Fibroblast of pulmonary artery (primary cell): ENCODE results near the gene C19orf38.
A peak's percentile ranks its signal among the peaks of the same experiment; 100 is the strongest.
"Not testable (repeated sequence)": the region's sequence is repeated elsewhere in the genome, so short reads cannot be mapped to it uniquely, and the experiment has no call there.

Source experiments
- DNase-seq: peaks from one replicate; pipeline ENCODE4 v3.0.0-alpha.2; 2010; ENCODE audit warnings: low read depth
- H3K4me3 ChIP-seq: replicated peaks from 2 replicates; pipeline ENCODE4 v1.5.1; 2011; ENCODE audit warnings: low read depth, mild to moderate bottlenecking, control low read depth, low read length, moderate library complexity
- TF ChIP-seq, protein P1 (sequence below): IDR thresholded peaks from 2 replicates; pipeline ENCODE4 v1.5.1; 2011; ENCODE audit warnings: mild to moderate bottlenecking, control low read depth, low read length, inconsistent platforms; ENCODE audit errors: missing control alignments

The C19orf38 gene

DNA sequence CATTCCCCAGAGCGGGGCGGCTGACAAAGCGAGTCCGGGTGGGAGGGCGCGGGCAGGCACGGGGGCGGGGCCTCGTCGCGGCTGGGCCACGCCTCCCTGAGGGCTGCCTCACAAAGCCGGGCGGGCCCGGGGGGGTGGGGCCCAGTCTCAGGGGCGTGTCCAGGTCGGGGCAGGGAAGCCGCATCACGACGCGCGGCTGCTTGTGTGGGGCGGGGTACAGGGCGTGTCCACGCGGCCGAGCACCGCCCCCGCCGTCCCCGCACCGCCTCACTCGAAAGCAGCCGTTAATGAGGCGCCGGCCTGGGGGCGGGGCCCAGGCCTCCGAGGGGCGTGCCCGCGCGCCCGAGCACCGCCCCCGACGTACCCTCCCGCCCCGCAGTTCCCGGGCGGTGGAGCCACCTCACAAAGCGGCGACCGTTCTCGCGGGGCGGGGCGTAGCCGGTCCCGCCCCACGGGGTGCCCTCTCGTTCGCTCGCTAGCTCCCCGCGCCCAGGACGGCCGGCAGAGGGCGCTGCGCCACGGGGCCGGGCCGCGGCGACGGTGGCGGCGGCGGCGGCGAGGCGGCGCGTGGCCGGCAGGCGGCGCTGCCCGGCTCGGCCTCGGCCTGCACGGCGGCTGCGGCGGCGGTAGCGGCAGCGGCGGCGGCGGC lies 22.9 kb downstream of the C19orf38 start, which contains the start of gene CARM1:
TSS of gene CARM1 (plus strand) at position 599 of the 649 bp plus-strand sequence. CDS start 150 bp downstream, outside the sequence.
- H3K4me3 ChIP-seq: peak within 1 kb of the TSS; percentile 88
- TF ChIP-seq, protein P1, sequence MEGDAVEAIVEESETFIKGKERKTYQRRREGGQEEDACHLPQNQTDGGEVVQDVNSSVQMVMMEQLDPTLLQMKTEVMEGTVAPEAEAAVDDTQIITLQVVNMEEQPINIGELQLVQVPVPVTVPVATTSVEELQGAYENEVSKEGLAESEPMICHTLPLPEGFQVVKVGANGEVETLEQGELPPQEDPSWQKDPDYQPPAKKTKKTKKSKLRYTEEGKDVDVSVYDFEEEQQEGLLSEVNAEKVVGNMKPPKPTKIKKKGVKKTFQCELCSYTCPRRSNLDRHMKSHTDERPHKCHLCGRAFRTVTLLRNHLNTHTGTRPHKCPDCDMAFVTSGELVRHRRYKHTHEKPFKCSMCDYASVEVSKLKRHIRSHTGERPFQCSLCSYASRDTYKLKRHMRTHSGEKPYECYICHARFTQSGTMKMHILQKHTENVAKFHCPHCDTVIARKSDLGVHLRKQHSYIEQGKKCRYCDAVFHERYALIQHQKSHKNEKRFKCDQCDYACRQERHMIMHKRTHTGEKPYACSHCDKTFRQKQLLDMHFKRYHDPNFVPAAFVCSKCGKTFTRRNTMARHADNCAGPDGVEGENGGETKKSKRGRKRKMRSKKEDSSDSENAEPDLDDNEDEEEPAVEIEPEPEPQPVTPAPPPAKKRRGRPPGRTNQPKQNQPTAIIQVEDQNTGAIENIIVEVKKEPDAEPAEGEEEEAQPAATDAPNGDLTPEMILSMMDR: peak; percentile 31
- DNase-seq: peak; percentile 99

DNA sequence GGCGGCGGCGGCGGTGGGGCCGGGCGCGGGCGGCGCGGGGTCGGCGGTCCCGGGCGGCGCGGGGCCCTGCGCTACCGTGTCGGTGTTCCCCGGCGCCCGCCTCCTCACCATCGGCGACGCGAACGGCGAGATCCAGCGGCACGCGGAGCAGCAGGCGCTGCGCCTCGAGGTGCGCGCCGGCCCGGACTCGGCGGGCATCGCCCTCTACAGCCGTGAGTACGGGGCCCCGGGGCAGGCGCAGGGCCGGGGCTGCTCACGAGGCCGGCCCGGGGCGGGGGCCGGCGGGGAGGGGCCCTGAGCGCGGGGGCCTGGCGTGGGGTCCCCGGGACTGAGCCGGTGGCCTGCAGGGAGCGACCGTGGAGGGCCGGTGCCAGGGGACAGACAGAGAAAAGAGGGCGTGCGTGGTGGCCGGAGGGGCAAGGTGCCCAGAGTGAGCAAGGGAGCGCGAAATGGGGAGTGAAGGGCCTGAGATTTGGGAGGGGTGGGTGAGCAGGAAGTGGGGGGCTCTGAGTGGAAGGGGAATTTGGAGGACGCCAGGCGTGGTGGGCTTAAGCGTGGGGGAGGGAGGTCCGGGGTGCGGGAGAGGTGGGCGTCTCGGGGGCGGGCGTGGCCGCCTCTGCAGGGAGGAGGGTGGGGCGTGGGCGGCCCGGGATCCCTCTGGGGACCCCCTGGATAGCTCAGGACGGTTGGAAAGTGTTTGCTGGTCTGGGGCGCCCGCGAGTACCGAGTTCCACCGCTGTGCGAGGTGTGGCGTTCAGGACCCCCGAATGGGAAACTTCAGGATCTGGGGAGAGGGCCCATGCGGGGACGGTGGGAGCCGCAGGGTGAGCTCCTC lies 23.7 kb downstream of the C19orf38 start:
- H3K4me3 ChIP-seq: peak overlapping the region; percentile 88
- DNase-seq: no peak
- TF ChIP-seq, protein P1: no peak

DNA sequence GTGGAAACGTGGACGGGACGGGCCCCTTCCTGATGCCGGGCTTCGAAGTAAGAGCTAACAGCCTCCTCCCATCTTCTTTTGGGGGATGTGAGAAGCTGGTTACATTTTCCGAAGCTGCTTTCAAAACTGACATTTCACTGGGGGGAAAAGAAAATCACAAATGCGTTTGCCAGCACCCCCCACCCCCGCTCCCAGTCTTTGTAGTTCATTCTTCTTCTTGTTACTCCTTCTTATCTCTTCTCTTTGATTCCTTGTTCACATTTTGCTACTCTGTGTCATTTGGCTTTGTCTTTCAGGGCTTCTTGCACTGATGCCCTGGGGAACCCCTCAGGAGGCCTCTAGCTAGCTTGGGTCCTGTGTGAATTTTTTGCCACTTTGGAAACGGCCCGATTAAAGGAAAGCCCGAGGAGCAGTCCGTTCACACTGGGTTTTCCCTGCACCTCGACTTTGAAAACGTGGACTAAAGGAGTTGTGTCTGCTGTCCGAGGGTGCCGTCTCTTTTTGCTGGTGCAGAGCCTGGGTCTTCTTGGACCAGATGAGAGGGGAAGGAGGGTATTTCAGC lies 24.4 kb downstream of the C19orf38 start:
- TF ChIP-seq, protein P1: no peak
- peak overlapping the region; percentile 88 for H3K4me3 ChIP-seq
- peak; percentile 10 for DNase-seq

DNA sequence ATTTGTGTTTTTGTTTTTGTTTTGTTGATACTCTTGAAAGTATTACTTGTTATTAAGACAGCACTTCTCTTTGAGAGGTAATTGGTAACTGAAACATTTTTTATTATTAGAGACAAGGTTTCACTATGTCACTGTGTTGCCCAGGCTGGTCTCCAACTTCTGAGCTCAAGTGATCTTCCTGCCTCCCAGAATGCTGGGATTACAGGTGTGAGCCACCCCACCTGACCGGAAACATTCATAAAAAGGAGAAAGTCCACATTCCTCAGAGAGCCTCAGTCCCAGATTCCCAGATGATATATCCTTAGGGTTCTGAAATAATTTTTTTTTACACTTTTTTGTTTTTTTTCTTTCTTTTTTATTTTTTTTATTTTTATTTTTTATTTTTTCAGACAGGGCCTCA lies 25.8 kb downstream of the C19orf38 start:
- TF ChIP-seq, protein P1: no peak
- no peak overlapping the region for H3K4me3 ChIP-seq
- DNase-seq: no peak

DNA sequence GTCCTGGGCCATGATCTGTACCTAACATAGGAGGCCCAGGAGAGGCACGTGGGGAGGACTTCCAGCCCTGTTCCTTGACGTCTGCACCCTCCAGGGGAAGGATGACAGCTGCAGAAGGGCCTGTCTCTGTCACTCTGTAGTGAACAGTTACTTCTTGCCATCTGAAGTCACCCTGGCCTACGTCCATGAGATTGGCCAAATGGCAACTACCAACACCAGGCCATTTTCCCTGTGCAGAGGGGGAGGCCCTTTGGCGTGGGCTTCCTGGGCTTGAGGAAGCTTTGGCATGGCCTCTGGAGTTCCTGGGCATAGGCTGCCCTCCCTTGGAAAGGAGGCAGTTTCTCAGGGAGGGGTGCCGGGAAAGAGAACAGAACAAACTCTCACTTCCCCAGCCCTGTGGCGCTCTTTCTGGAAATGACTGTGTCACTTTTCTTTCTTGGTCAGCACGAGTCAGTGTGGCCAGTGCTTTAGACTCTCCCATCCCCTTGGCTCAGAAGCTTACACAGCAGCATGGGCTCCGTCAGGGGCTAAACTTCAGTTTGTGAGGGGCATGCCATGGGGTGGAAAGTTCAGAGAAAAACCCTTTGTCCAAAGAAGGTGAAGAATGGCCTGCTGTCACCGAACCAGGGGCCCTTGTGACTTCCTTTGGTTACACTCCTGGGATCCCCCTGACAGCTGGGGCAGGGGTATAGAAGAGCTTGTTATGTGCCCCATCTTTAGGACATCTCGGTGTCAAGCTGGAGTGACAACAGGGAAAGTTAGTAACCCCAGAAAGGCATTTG lies 28.4 kb downstream of the C19orf38 start:
- H3K4me3 ChIP-seq: no peak overlapping the region
- TF ChIP-seq, protein P1: no peak
- no peak for DNase-seq

DNA sequence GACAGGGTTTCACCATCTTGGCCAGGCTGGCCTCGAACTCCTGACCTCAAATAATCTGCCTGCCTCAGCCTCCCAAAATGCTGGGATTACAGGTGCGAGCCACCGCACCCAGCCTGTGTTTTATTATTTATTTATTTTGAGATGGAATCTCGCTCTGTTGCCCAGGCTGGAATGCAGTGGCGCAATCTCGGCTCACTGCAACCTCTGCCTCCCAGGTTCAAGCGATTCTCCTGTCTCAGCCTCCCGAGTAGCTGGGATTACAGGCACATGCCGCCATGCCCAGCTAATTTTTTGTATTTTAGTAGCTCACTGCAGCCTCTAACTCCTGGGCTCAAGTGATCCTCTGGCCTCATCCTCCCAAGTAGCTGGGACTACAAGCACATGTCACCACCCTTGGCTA lies 29.4 kb downstream of the C19orf38 start:
- not testable (repeated sequence) for DNase-seq, H3K4me3 ChIP-seq
